Activated CD8-positive, alpha-beta T cell treated with anti-CD3 and anti-CD28 coated beads for 36 hours (primary cell): ENCODE results near the gene ARFGEF3. TPM values are rescaled to one million over a fixed set of nuclear protein-coding genes. Genes with fewer than 3 reads are reported as not detected.
A peak's percentile ranks its signal among the peaks of the same experiment; 100 is the strongest.

ENCODE experiments used
- ATAC-seq: fragments of 200-7000 bp; cut with Tn5 transposase; one replicate; pipeline ENCODE4 v1.10.0; 2021; ENCODE audit warnings: mild to moderate bottlenecking, moderate library complexity
- CTCF ChIA-PET: fragments of 350-600 bp; sonication (Branson Sonifier 250); formaldehyde crosslinking; loops from one replicate; lab custom pipeline; 2021; ENCODE audit warnings: antibody characterized with exemption; lab: Charles Lee
- POLR2A ChIA-PET: fragments of 350-600 bp; sonication (Branson Sonifier 250); formaldehyde crosslinking; loops from one replicate; lab custom pipeline; 2021; ENCODE audit warnings: antibody characterized with exemption; lab: Charles Lee
- DNase-seq: peaks from one replicate; pipeline ENCODE4 v3.0.0-alpha.2; 2020
- H3K27ac Mint-ChIP-seq: one replicate; pipeline ENCODE4 v1.8.0; 2021; ENCODE audit warnings: mild to moderate bottlenecking, mixed read lengths
- H3K27me3 Mint-ChIP-seq: one replicate; pipeline ENCODE4 v1.8.0; 2021; ENCODE audit warnings: mixed read lengths
- H3K36me3 Mint-ChIP-seq: one replicate; pipeline ENCODE4 v1.8.0; 2021; ENCODE audit warnings: low read depth, mixed read lengths
- H3K4me1 Mint-ChIP-seq: one replicate; pipeline ENCODE4 v1.8.0; 2021; ENCODE audit warnings: low read depth, mixed read lengths
- H3K4me3 Mint-ChIP-seq: one replicate; pipeline ENCODE4 v1.8.0; 2021; ENCODE audit warnings: mild to moderate bottlenecking, moderate library complexity, mixed read lengths
- H3K9me3 Mint-ChIP-seq: one replicate; pipeline ENCODE4 v1.8.0; 2021; ENCODE audit warnings: mixed read lengths
- intact Hi-C: fragments of 100-400 bp; cut with micrococcal nuclease; formaldehyde crosslinking; loops from one replicate; pipeline ENCODE4 v1.10.0; 2022
- total RNA-seq, 2 experiments: library from RNA; stranded (reverse); gene quantifications; one replicate each; pipeline ENCODE4 v1.2.3, GENCODE V29; 2021
- TF ChIP-seq, protein P1 (sequence below): fragments of 200-600 bp; IDR thresholded peaks from one replicate; pipeline ENCODE4 v1.8.0; 2022; ENCODE audit warnings: antibody characterized with exemption, mild to moderate bottlenecking

Gene ARFGEF3
- total RNA-seq, 2 experiments from 2014 or later, result 1.7 to 1.8 TPM

DNA sequence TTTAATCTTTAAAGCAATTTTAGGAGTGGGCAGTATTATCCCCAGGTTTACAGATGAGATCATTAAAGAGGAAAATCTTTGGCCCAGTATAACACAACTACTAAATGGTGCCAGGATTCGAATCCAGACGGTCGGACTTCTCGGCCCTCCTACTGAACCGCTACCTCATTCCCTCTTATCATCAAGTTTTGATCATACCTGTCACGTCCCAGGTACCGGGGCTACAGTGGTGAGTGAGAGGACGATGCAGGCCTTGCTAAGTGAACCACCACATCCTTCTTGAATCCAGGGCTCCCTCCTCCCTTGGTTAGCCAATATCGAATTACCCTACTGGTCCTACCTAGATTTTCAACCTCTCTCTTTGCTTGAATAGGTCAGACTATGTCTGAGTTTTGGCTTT lies 134.6 kb downstream of the ARFGEF3 start:
- H3K9me3 Mint-ChIP-seq, result no peaks in the 10 kb centered on the region
- H3K36me3 Mint-ChIP-seq, result no peaks in the 10 kb centered on the region
- intact Hi-C loops, result no loop called here
- ATAC-seq, result no peak
- ChIA-PET POLR2A (no interaction called here), CTCF (interaction anchor here (1.7 kb wide), 1 partner anchor 181 kb away, joined by 7 read pairs; no protein-coding TSS in a partner anchor)
- H3K4me3 Mint-ChIP-seq, result no peak overlapping the region
- peaks cover 6% of the 10 kb centered on the region for H3K4me1 Mint-ChIP-seq
- H3K27ac Mint-ChIP-seq, result no peak overlapping the region
- H3K27me3 Mint-ChIP-seq, result peaks cover 5% of the 10 kb centered on the region
- TF ChIP-seq, protein P1, sequence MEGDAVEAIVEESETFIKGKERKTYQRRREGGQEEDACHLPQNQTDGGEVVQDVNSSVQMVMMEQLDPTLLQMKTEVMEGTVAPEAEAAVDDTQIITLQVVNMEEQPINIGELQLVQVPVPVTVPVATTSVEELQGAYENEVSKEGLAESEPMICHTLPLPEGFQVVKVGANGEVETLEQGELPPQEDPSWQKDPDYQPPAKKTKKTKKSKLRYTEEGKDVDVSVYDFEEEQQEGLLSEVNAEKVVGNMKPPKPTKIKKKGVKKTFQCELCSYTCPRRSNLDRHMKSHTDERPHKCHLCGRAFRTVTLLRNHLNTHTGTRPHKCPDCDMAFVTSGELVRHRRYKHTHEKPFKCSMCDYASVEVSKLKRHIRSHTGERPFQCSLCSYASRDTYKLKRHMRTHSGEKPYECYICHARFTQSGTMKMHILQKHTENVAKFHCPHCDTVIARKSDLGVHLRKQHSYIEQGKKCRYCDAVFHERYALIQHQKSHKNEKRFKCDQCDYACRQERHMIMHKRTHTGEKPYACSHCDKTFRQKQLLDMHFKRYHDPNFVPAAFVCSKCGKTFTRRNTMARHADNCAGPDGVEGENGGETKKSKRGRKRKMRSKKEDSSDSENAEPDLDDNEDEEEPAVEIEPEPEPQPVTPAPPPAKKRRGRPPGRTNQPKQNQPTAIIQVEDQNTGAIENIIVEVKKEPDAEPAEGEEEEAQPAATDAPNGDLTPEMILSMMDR, result no peak
- DNase-seq, result no peak

DNA sequence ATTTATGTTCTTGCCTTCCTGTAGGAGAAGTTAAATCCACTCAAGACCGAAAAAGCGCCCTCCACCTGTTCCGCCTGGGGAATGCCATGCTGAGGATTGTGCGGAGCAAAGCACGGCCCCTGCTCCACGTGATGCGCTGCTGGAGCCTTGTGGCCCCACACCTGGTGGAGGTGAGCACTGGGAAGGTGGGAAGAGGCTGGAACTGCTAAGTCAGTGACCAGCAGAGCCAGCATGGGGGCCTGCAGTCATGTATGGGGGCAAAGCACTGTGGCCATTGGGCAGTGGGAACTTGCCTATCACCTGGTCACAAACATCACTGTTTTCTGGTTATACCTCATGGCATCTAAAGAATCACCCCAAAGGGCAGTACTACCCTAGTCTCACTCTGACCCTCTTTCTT lies 135.0 kb downstream of the ARFGEF3 start:
- intact Hi-C loops, result no loop called here
- peaks cover 7% of the 10 kb centered on the region for H3K27me3 Mint-ChIP-seq
- TF ChIP-seq, protein P1, result no peak
- POLR2A ChIA-PET, result no interaction called here
- no peak overlapping the region for H3K4me3 Mint-ChIP-seq
- H3K9me3 Mint-ChIP-seq, result no peaks in the 10 kb centered on the region
- DNase-seq (no peak), ATAC-seq (no peak)
- no peak overlapping the region for H3K27ac Mint-ChIP-seq
- peaks cover 6% of the 10 kb centered on the region for H3K4me1 Mint-ChIP-seq
- no peaks in the 10 kb centered on the region for H3K36me3 Mint-ChIP-seq
- CTCF ChIA-PET, result interaction anchor here (1.2 to 1.9 kb wide), 3 partner anchors 9 to 181 kb away, joined by 3 to 12 read pairs (median 7); no protein-coding TSS in a partner anchor

DNA sequence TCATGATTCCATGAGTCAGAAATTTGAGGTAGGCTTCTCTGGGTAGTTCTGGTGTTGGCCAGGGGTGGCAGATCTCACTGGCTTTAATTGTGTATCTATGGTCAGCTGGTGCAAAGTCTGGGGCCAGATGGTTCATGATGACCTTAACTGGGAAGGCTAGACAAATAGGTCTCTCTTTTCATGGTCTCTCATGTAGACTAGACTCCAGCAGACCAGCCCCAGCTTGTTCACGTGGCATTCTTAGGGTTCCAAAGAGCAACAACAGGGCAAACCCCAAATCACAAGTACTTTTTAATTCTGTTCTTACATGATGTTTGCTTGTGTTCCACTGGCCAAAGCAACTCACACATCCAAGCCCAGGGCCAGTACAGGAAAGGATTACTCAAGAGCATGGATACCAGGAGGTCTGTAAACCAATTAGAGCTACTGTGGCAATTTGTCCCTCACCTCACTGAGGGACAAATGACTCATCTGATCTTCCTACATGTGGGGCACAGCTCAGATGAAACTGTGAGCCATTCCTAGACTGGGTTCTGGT lies 136.1 kb downstream of the ARFGEF3 start:
- Mint-ChIP-seq H3K36me3 (no peaks in the 10 kb centered on the region), H3K4me3 (no peak overlapping the region), H3K27ac (no peak overlapping the region), H3K27me3 (peaks cover 11% of the 10 kb centered on the region), H3K4me1 (peaks cover 6% of the 10 kb centered on the region), H3K9me3 (no peaks in the 10 kb centered on the region)
- intact Hi-C loops, result no loop called here
- ATAC-seq, result peak; percentile 80
- DNase-seq, result peak; percentile 20
- ChIA-PET CTCF (interaction anchor here (0.7 to 1.9 kb wide), 4 partner anchors 10 to 211 kb away, joined by 3 to 12 read pairs (median 5); no protein-coding TSS in a partner anchor), POLR2A (no interaction called here)
- TF ChIP-seq, protein P1, result no peak

DNA sequence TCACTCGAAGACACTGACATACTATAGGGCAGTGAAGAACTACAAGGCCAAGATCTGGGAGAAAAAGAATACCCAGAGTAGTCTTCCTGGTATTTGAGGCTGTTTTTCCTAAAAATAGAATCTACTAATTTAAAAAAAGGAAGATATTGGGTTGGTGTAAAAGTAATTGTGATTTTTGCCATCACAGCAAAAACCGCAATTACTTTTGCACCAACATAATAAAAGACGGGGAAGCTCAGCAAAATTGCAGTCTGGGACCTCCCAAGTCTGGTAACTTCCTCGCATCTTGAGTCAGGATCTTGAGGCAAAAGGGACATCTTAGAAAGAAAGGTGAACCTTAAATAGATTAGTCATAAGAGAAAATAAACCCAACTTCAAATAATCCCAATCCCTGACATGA lies 138.7 kb downstream of the ARFGEF3 start:
- TF ChIP-seq, protein P1, result no peak
- Mint-ChIP-seq H3K4me1 (peaks cover 6% of the 10 kb centered on the region), H3K36me3 (no peaks in the 10 kb centered on the region), H3K9me3 (no peaks in the 10 kb centered on the region), H3K27ac (no peak overlapping the region), H3K4me3 (no peak overlapping the region), H3K27me3 (peaks cover 15% of the 10 kb centered on the region)
- ChIA-PET POLR2A (no interaction called here), CTCF (interaction anchor here (0.9 to 1.0 kb wide), 2 partner anchors 184 kb away, joined by 3 read pairs; no protein-coding TSS in a partner anchor)
- DNase-seq (no peak), ATAC-seq (no peak)
- intact Hi-C loops, result no loop called here

DNA sequence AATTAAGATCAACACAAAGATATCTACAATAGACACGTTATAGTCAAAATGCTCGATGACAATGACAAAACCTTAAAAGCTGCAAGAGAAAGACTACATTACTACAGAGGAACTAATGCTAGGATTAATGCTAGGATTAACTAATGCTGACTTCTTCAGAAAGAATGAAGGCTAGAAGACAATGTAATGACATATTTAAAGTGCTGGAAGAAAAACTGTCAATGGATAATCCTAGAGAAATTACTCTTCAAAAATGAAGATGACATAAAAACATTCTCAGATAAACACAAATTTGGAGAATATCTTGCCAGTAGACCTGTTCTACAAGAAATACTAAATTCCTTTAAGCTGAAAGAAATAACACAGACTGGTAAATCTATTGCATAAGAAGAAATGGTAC lies 140.8 kb downstream of the ARFGEF3 start:
- TF ChIP-seq, protein P1, result no peak
- DNase-seq, result no peak
- H3K9me3 Mint-ChIP-seq, result no peaks in the 10 kb centered on the region
- H3K36me3 Mint-ChIP-seq, result no peaks in the 10 kb centered on the region
- ChIA-PET CTCF (interaction anchor here (0.7 to 1.5 kb wide), 4 partner anchors 9 to 56 kb away, joined by 3 read pairs; no protein-coding TSS in a partner anchor), POLR2A (interaction anchor here (0.9 kb wide), 1 partner anchor 9 kb away, joined by 3 read pairs; no protein-coding TSS in a partner anchor)
- H3K4me1 Mint-ChIP-seq, result peaks cover 6% of the 10 kb centered on the region
- intact Hi-C loops, result no loop called here
- peaks cover 15% of the 10 kb centered on the region for H3K27me3 Mint-ChIP-seq
- H3K27ac Mint-ChIP-seq, result no peak overlapping the region
- no peak for ATAC-seq
- no peak overlapping the region for H3K4me3 Mint-ChIP-seq
